B cell (primary cell): ENCODE measurements around the gene NAGPA.

Source experiments
- CTCF ChIP-seq: fragments of 200-600 bp; IDR thresholded peaks from one replicate; pipeline ENCODE4 v1.8.0; 2022; ENCODE audit warnings: antibody characterized with exemption, mild to moderate bottlenecking
- EZH2 ChIP-seq: IDR thresholded peaks from 2 replicates; pipeline ENCODE4 v1.6.1; 2012; ENCODE audit warnings: borderline replicate concordance, low read depth, mild to moderate bottlenecking, moderate library complexity, low read length; ENCODE audit not compliant: insufficient read depth, poor library complexity, severe bottlenecking

GRCh38 chr16:4989391-4990006 is 44.2 kb downstream of the NAGPA start:
- TF ChIP-seq CTCF, result no peak
- TF ChIP-seq EZH2, result no peak
